ENCODE results near the gene HSPA12B. TPM values are rescaled to one million over a fixed set of nuclear protein-coding genes. Genes with fewer than 3 reads are reported as not detected.
A peak's percentile ranks its signal among the peaks of the same experiment; 100 is the strongest.

HSPA12B gene
- polyA plus RNA-seq, 1 experiment: 0.05 TPM

DNA sequence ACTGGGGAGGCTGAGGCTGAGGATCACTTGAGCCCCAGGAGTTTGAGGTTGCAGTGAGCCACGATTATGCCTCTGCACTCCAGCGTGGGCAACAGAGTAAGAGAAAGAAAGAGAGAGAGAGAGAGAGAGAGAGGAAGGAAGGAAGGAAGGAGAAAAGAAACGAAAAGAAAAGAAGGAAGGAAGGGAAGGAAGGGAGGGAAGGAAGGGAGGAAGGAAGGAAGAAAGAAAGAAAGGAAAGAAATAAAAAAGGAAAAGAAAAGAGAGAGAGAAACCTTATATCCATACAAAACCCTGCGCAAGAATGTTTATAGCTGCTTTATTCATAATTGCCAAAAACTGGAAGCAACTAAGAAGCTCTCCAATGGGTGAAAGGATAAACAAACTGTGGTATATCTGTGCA is 8.1 kb upstream of the HSPA12B start:
- ChIA-PET CTCF (no interaction called here), POLR2A (no interaction called here)

DNA sequence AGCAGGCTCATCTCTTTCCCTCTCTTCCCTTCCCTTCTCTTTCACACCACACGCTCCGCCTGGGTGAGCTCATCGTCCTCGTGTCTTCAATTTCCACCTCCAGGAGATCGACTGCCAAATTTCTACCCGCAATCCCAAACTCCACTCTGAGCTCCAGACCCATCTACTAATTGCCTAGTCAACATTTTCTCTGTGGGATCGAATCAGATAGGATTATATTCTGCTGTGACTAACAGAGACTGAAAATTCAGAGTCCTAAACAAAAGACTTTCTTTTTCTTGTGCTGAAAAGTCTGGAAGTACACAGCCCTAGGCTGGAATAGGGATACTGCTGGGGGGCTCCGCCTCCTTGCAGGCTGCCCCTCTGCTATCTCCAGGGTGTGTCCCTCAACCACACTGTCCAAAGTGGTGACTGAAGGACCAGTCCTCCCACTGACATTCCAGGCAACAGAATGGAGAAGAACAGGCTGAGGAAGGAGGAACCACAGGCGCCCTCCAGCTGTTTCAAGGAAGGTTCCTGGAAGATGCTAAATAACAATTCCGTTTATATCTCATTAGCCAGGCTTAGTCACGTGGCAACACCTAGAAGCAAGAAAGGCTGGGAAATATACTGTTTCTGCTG is 5.0 kb upstream of the HSPA12B start:
- Histone ChIP-seq H3K27ac (ENCODE audit: low read depth, low read length) (peak overlapping the region; percentile 42), H3K4me3 (ENCODE audit: low read depth, low read length) (peak overlapping the region; percentile 21)

More for the DNA sequence above, 8.1 kb upstream of the HSPA12B start:
- Histone ChIP-seq H3K27ac (ENCODE audit: low read depth, low read length) (no peak overlapping the region), H3K9me3 (ENCODE audit: control insufficient read depth, insufficient read depth, low read length) (no peaks in the 10 kb centered on the region), H3K4me3 (ENCODE audit: low read depth, low read length) (no peak overlapping the region), H3K27me3 (ENCODE audit: control insufficient read depth, insufficient read depth, low read length) (peaks cover 40% of the 10 kb centered on the region)
- TF ChIP-seq CTCF (IDR thresholded peaks at IDR 0.05; ENCODE audit: low read depth, low read length): no peak
- no peak for DNase-seq (ENCODE audit: low read depth, low spot score)

DNA sequence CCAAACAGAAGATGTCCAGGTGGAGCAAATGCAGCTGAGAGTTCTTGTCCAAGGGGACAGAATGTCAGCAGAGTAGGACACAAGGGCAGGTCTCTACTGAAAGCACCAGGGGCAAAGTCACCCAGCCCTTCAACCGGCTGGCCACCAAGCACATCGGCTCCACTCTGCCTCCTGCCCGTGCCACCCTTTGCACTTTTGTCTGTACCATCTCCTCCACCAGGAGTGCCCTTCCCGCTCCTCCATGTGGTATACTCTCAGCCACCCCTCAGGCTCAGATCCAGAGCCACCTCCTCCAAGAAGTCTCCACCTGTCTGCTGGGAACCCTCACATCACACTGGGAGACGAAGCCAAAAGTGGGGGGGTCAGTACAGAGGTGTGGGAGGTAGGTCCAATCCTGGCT is 4.1 kb upstream of the HSPA12B start:
- POLR2A ChIA-PET: no interaction called here
- no peak overlapping the region for H3K4me3 ChIP-seq (ENCODE audit: low read depth, low read length)
- H3K27me3 ChIP-seq (ENCODE audit: control insufficient read depth, insufficient read depth, low read length): peaks cover 57% of the 10 kb centered on the region
- H3K27ac ChIP-seq (ENCODE audit: low read depth, low read length): no peak overlapping the region
- CTCF ChIA-PET: interaction anchor here (2.8 to 3.7 kb wide), 2 partner anchors 12 to 17 kb away, joined by 16 to 26 read pairs; no protein-coding TSS in a partner anchor
- DNase-seq (ENCODE audit: low read depth, low spot score): no peak
- no peak for TF ChIP-seq CTCF (IDR thresholded peaks at IDR 0.05; ENCODE audit: low read depth, low read length)
- H3K9me3 ChIP-seq (ENCODE audit: control insufficient read depth, insufficient read depth, low read length): no peaks in the 10 kb centered on the region

More for the DNA sequence above, 5.0 kb upstream of the HSPA12B start:
- peaks cover 49% of the 10 kb centered on the region for H3K27me3 ChIP-seq (ENCODE audit: control insufficient read depth, insufficient read depth, low read length)
- H3K9me3 ChIP-seq (ENCODE audit: control insufficient read depth, insufficient read depth, low read length): no peaks in the 10 kb centered on the region
- ChIA-PET POLR2A (no interaction called here), CTCF (interaction anchor here (0.6 to 3.7 kb wide), 4 partner anchors 11 to 331 kb away, joined by 3 to 26 read pairs (median 10); no protein-coding TSS in a partner anchor)
- no peak for DNase-seq (ENCODE audit: low read depth, low spot score)
- 0 out of 2 replicates have a peak, but pooled peaks have one; percentile 6 for TF ChIP-seq CTCF (IDR thresholded peaks at IDR 0.05; ENCODE audit: low read depth, low read length)

DNA sequence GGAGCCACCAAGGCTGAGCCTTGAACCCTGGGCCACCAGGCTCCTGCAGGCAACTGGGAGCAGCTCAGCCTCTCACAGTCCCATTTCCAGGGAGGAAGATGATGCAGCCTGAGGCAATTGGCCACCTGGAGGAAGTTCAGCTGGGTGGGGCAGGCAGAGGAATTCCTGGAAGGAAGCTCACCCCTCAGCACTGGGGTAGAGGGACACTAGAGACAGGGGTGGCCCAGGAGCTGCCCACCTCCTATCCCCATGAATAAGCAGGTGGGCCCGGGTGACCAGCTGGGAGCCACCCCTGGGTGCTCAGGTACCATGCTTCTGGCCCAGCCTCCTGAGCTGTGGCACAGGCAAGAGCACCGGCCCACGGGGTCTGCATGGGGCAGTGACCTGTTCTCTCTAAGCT is 3.6 kb upstream of the HSPA12B start:
- no peak overlapping the region for H3K4me3 ChIP-seq (ENCODE audit: low read depth, low read length)
- no peak overlapping the region for H3K27ac ChIP-seq (ENCODE audit: low read depth, low read length)
- H3K27me3 ChIP-seq (ENCODE audit: control insufficient read depth, insufficient read depth, low read length): peaks cover 59% of the 10 kb centered on the region
- ChIA-PET POLR2A (no interaction called here), CTCF (interaction anchor here (3.7 kb wide), 1 partner anchor 12 kb away, joined by 26 read pairs; no protein-coding TSS in a partner anchor)
- DNase-seq (ENCODE audit: low read depth, low spot score): no peak
- H3K9me3 ChIP-seq (ENCODE audit: control insufficient read depth, insufficient read depth, low read length): no peaks in the 10 kb centered on the region
- no peak for TF ChIP-seq CTCF (IDR thresholded peaks at IDR 0.05; ENCODE audit: low read depth, low read length)

- CTCF ChIA-PET: no interaction called here
Measured at GRCh38 chr20:3729378-3729777, 3.1 kb upstream of the HSPA12B start.

More at GRCh38 chr20:3729378-3729777, 3.1 kb upstream of the HSPA12B start:
- POLR2A ChIA-PET: no interaction called here
- DNase-seq (ENCODE audit: low read depth, low spot score): no peak
- TF ChIP-seq CTCF (IDR thresholded peaks at IDR 0.05; ENCODE audit: low read depth, low read length): no peak
- Histone ChIP-seq H3K9me3 (ENCODE audit: control insufficient read depth, insufficient read depth, low read length) (no peaks in the 10 kb centered on the region), H3K4me3 (ENCODE audit: low read depth, low read length) (no peak overlapping the region), H3K27me3 (ENCODE audit: control insufficient read depth, insufficient read depth, low read length) (peaks cover 54% of the 10 kb centered on the region), H3K27ac (ENCODE audit: low read depth, low read length) (no peak overlapping the region)
